Keratinocyte (primary cell): Measurements from ENCODE around the gene PRSS21.

Source experiments
- EZH2 ChIP-seq: IDR thresholded peaks from one replicate; pipeline ENCODE4 v1.6.1; 2012; ENCODE audit warnings: inconsistent platforms, mild to moderate bottlenecking, low read length, moderate library complexity
- TF ChIP-seq, protein P1 (sequence below), 3 experiments: IDR thresholded peaks in 1 of 3; conservative IDR thresholded peaks in 1 of 3; optimal IDR thresholded peaks in 1 of 3; 2 replicates in 2 of 3; 3 replicates in 1 of 3; pipeline versions ENCODE3 to v1.5.1; 2011; ENCODE audit warnings: low read length in 3 of 3, mild to moderate bottlenecking in 3 of 3, moderate library complexity in 2 of 3, control low read depth in 1 of 3, inconsistent platforms in 1 of 3; ENCODE audit not compliant: insufficient read depth in 2 of 3; ENCODE audit errors: extremely low read depth in 1 of 3

GRCh38 chr16:2798723-2799204 is 18.3 kb upstream of the PRSS21 start:
- TF ChIP-seq, protein P1, sequence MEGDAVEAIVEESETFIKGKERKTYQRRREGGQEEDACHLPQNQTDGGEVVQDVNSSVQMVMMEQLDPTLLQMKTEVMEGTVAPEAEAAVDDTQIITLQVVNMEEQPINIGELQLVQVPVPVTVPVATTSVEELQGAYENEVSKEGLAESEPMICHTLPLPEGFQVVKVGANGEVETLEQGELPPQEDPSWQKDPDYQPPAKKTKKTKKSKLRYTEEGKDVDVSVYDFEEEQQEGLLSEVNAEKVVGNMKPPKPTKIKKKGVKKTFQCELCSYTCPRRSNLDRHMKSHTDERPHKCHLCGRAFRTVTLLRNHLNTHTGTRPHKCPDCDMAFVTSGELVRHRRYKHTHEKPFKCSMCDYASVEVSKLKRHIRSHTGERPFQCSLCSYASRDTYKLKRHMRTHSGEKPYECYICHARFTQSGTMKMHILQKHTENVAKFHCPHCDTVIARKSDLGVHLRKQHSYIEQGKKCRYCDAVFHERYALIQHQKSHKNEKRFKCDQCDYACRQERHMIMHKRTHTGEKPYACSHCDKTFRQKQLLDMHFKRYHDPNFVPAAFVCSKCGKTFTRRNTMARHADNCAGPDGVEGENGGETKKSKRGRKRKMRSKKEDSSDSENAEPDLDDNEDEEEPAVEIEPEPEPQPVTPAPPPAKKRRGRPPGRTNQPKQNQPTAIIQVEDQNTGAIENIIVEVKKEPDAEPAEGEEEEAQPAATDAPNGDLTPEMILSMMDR (optimal IDR thresholded peaks at IDR 0.05 in 1 of 3, IDR thresholded peaks at IDR 0.05 in 1 of 3, conservative IDR thresholded peaks at IDR 0.05 in 1 of 3; ENCODE audit: extremely low read depth in 1 of 3, insufficient read depth in 2 of 3, low read length in 3 of 3), result no peak
- TF ChIP-seq EZH2, result no peak
